Measurements from ENCODE around the gene PLPP3.

The PLPP3 gene

GRCh38 chr1:56489695-56490094, 89.7 kb downstream of the PLPP3 start:
- TF ChIP-seq CTCF (IDR thresholded peaks at IDR 0.05) = no peak

- TF ChIP-seq CTCF (IDR thresholded peaks at IDR 0.05) = no peak
Measured at GRCh38 chr1:56484695-56485094, 94.7 kb downstream of the PLPP3 start.

- no peak for TF ChIP-seq CTCF (IDR thresholded peaks at IDR 0.05)
Measured at GRCh38 chr1:56483104-56483503, 96.3 kb downstream of the PLPP3 start.

- no peak for TF ChIP-seq CTCF (IDR thresholded peaks at IDR 0.05)
Measured at GRCh38 chr1:56482486-56482885, 96.9 kb downstream of the PLPP3 start.

- TF ChIP-seq CTCF (IDR thresholded peaks at IDR 0.05) = no peak
Measured at GRCh38 chr1:56481140-56481694, 98.1 kb downstream of the PLPP3 start.

GRCh38 chr1:56478734-56479133, 100.6 kb downstream of the PLPP3 start:
- TF ChIP-seq CTCF (IDR thresholded peaks at IDR 0.05) = no peak

- no peak for TF ChIP-seq CTCF (IDR thresholded peaks at IDR 0.05)
Measured at GRCh38 chr1:56477164-56478111, 101.9 kb downstream of the PLPP3 start.

Data from LNCAP (cell line).